ENCODE results near the gene MAGI2. TPM values are rescaled to one million over a fixed set of nuclear protein-coding genes. Genes with fewer than 3 reads are reported as not detected.

The MAGI2 gene
- total and polyA plus RNA-seq, 2 of the 13 experiments (the other 11 are each of a cell fraction or from before 2014, with no cell fraction given) = 1.5 to 3.8 TPM

- TF ChIP-seq, protein P1, sequence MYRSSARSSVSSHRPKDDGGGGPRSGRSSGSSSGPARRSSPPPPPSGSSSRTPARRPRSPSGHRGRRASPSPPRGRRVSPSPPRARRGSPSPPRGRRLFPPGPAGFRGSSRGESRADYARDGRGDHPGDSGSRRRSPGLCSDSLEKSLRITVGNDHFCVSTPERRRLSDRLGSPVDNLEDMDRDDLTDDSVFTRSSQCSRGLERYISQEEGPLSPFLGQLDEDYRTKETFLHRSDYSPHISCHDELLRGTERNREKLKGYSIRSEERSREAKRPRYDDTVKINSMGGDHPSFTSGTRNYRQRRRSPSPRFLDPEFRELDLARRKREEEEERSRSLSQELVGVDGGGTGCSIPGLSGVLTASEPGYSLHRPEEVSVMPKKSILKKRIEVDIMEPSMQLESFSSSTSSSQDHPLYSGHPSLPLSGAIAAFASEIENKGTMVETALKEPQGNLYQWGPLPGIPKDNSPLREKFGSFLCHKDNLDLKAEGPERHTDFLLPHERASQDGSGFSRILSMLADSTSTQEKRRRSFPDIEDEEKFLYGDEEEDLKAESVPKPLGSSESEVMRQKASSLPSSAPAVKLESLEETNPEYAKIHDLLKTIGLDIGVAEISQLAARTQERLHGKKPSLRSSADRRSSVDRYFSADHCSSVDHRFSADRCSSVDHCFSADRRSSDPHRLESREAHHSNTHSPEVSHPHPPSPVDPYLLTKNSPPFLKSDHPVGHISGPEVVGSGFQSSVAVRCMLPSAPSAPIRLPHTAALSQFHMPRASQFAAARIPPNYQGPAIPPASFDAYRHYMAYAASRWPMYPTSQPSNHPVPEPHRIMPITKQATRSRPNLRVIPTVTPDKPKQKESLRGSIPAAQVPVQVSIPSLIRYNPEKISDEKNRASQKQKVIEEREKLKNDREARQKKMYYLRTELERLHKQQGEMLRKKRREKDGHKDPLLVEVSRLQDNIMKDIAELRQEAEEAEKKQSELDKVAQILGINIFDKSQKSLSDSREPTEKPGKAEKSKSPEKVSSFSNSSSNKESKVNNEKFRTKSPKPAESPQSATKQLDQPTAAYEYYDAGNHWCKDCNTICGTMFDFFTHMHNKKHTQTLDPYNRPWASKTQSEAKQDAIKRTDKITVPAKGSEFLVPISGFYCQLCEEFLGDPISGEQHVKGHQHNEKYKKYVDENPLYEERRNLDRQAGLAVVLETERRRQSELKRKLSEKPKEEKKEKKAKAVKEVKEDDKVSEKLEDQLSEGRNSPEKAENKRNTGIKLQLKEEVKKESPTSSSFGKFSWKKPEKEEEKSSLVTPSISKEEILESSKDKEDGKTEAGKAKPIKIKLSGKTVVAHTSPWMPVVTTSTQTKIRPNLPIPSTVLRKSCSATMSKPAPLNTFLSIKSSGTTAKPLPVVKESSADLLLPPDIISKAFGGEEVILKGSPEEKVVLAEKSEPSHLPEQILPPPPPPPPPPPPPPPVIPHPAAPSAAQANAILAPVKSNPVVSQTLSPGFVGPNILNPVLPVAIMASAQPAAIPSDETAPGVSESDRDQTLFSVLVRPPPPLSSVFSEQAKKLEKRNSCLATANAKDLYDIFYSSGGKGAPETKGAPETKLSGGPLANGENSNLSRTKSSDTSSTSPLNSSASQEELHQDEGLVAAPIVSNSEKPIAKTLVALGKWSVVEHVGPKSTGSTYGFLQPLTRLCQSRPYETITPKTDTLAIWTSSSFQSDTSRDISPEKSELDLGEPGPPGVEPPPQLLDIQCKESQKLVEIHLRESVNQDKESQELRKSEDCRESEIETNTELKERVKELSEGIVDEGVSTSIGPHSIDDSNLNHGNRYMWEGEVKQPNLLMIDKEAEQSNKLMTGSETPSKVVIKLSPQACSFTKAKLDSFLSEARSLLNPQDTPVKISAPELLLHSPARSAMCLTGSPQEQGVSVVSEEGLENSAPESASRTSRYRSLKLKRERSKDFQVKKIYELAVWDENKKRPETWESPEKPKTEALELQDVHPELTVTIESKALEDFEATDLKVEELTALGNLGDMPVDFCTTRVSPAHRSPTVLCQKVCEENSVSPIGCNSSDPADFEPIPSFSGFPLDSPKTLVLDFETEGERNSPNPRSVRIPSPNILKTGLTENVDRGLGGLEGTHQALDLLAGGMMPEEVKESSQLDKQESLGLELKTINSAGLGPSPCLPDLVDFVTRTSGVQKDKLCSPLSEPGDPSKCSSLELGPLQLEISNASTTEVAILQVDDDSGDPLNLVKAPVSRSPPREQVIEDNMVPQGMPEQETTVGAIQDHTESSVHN (CRISPR knock-in tag; IDR thresholded peaks at IDR 0.05) = no peak
- TF ChIP-seq SMARCE1 (IDR thresholded peaks at IDR 0.05; ENCODE audit: borderline replicate concordance) = no peak
- TF ChIP-seq FOXC1 (CRISPR knock-in tag; IDR thresholded peaks at IDR 0.05; ENCODE audit: borderline replicate concordance) = no peak
- no peak for TF ChIP-seq MEIS2 (CRISPR knock-in tag; IDR thresholded peaks at IDR 0.05)
- no peak for TF ChIP-seq ZNF251 (CRISPR knock-in tag; IDR thresholded peaks at IDR 0.05)
- peak; percentile 54; the same call in 1 of the 2 replicates for TF ChIP-seq PPARG (CRISPR knock-in tag; conservative IDR thresholded peaks at IDR 0.05)
- no peak for TF ChIP-seq ZNF550 (CRISPR knock-in tag; IDR thresholded peaks at IDR 0.05; ENCODE audit: borderline replicate concordance)
- TF ChIP-seq ZFY (CRISPR knock-in tag; IDR thresholded peaks at IDR 0.05) = no peak
- no peak for TF ChIP-seq ZKSCAN5 (CRISPR knock-in tag; IDR thresholded peaks at IDR 0.05)
- no peak for TF ChIP-seq PHF20 (CRISPR knock-in tag; IDR thresholded peaks at IDR 0.05)
- no peak for TF ChIP-seq ZSCAN29 (CRISPR knock-in tag; conservative IDR thresholded peaks at IDR 0.05)
- TF ChIP-seq HBP1 (CRISPR knock-in tag; IDR thresholded peaks at IDR 0.05; ENCODE audit: low read depth) = no peak
- TF ChIP-seq, protein P2, sequence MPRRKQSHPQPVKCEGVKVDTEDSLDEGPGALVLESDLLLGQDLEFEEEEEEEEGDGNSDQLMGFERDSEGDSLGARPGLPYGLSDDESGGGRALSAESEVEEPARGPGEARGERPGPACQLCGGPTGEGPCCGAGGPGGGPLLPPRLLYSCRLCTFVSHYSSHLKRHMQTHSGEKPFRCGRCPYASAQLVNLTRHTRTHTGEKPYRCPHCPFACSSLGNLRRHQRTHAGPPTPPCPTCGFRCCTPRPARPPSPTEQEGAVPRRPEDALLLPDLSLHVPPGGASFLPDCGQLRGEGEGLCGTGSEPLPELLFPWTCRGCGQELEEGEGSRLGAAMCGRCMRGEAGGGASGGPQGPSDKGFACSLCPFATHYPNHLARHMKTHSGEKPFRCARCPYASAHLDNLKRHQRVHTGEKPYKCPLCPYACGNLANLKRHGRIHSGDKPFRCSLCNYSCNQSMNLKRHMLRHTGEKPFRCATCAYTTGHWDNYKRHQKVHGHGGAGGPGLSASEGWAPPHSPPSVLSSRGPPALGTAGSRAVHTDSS (CRISPR knock-in tag; conservative IDR thresholded peaks at IDR 0.05) = no peak
- TF ChIP-seq, protein P3, sequence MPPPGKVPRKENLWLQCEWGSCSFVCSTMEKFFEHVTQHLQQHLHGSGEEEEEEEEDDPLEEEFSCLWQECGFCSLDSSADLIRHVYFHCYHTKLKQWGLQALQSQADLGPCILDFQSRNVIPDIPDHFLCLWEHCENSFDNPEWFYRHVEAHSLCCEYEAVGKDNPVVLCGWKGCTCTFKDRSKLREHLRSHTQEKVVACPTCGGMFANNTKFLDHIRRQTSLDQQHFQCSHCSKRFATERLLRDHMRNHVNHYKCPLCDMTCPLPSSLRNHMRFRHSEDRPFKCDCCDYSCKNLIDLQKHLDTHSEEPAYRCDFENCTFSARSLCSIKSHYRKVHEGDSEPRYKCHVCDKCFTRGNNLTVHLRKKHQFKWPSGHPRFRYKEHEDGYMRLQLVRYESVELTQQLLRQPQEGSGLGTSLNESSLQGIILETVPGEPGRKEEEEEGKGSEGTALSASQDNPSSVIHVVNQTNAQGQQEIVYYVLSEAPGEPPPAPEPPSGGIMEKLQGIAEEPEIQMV (CRISPR knock-in tag; IDR thresholded peaks at IDR 0.05; ENCODE audit: low read depth) = no peak
- no peak for TF ChIP-seq IRX3 (CRISPR knock-in tag; IDR thresholded peaks at IDR 0.05; ENCODE audit: borderline replicate concordance, low read depth)
- TF ChIP-seq AGO1 (IDR thresholded peaks at IDR 0.05; ENCODE audit: low read depth, low read length, poor library complexity, severe bottlenecking) = no peak
- no peak for TF ChIP-seq ZNF615 (CRISPR knock-in tag; IDR thresholded peaks at IDR 0.05; ENCODE audit: borderline replicate concordance)
- no peak for TF ChIP-seq XBP1 (CRISPR knock-in tag; IDR thresholded peaks at IDR 0.05)
- TF ChIP-seq RFXAP (CRISPR knock-in tag; IDR thresholded peaks at IDR 0.05; ENCODE audit: borderline replicate concordance) = no peak
These were observed 8.2 kb upstream of the MAGI2 start (continued) for GRCh38 chr7:79461660-79462059.
